ENCODE measurements around the gene TRAPPC3L. TPM values are rescaled to one million over a fixed set of nuclear protein-coding genes. Genes with fewer than 3 reads are reported as not detected.
A peak's percentile ranks its signal among the peaks of the same experiment; 100 is the strongest.

The TRAPPC3L gene
- total and polyA plus RNA-seq, 2 of the 13 experiments (the other 11 are each of a cell fraction or from before 2014, with no cell fraction given), result not detected

GRCh38 chr6:116570856-116571682, 25.6 kb upstream of the TRAPPC3L start, which contains the start of gene RWDD1 (continued):
- peak; percentile 43 for TF ChIP-seq BCL6 (CRISPR knock-in tag; IDR thresholded peaks at IDR 0.05)
- TF ChIP-seq RAD21 (CRISPR knock-in tag; IDR thresholded peaks at IDR 0.05), result peak; percentile 39
- peak; percentile 46 for TF ChIP-seq ZNF136 (CRISPR knock-in tag; IDR thresholded peaks at IDR 0.05; ENCODE audit: low read depth)
- TF ChIP-seq ZNF674 (CRISPR knock-in tag; IDR thresholded peaks at IDR 0.05; ENCODE audit: low read depth), result no peak
- TF ChIP-seq ERF (CRISPR knock-in tag; IDR thresholded peaks at IDR 0.05), result peak; percentile 100
- TF ChIP-seq SOX5 (CRISPR knock-in tag; IDR thresholded peaks at IDR 0.05; ENCODE audit: borderline replicate concordance), result peak; percentile 75
- TF ChIP-seq SPEN (CRISPR knock-in tag; IDR thresholded peaks at IDR 0.05; ENCODE audit: low read depth), result peak; percentile 100
- TF ChIP-seq, protein P1, sequence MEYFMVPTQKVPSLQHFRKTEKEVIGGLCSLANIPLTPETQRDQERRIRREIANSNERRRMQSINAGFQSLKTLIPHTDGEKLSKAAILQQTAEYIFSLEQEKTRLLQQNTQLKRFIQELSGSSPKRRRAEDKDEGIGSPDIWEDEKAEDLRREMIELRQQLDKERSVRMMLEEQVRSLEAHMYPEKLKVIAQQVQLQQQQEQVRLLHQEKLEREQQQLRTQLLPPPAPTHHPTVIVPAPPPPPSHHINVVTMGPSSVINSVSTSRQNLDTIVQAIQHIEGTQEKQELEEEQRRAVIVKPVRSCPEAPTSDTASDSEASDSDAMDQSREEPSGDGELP (IDR thresholded peaks at IDR 0.05; ENCODE audit: borderline replicate concordance, low read depth), result peak; percentile 51; the same call in 1 of the 2 replicates
- peak; percentile 65; the same call in 1 of the 2 replicates for TF ChIP-seq ZNF296 (CRISPR knock-in tag; conservative IDR thresholded peaks at IDR 0.05)
- no peak for TF ChIP-seq HMGA1 (CRISPR knock-in tag; conservative IDR thresholded peaks at IDR 0.05)
- TF ChIP-seq ZNF609 (CRISPR knock-in tag; IDR thresholded peaks at IDR 0.05; ENCODE audit: borderline replicate concordance), result peak; percentile 75
- TF ChIP-seq ZNF432 (CRISPR knock-in tag; IDR thresholded peaks at IDR 0.05; ENCODE audit: borderline replicate concordance), result no peak
- 0 out of 2 replicates have a peak, but pooled peaks have one; percentile 52 for TF ChIP-seq ZFAT (CRISPR knock-in tag; conservative IDR thresholded peaks at IDR 0.05)
- peak; percentile 94 for TF ChIP-seq GFI1 (CRISPR knock-in tag; IDR thresholded peaks at IDR 0.05; ENCODE audit: borderline replicate concordance)
- TF ChIP-seq ZNF83 (CRISPR knock-in tag; IDR thresholded peaks at IDR 0.05; ENCODE audit: borderline replicate concordance), result peak; percentile 48; the same call in 1 of the 2 replicates
- TF ChIP-seq, protein P2, sequence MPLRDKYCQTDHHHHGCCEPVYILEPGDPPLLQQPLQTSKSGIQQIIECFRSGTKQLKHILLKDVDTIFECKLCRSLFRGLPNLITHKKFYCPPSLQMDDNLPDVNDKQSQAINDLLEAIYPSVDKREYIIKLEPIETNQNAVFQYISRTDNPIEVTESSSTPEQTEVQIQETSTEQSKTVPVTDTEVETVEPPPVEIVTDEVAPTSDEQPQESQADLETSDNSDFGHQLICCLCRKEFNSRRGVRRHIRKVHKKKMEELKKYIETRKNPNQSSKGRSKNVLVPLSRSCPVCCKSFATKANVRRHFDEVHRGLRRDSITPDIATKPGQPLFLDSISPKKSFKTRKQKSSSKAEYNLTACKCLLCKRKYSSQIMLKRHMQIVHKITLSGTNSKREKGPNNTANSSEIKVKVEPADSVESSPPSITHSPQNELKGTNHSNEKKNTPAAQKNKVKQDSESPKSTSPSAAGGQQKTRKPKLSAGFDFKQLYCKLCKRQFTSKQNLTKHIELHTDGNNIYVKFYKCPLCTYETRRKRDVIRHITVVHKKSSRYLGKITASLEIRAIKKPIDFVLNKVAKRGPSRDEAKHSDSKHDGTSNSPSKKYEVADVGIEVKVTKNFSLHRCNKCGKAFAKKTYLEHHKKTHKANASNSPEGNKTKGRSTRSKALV (CRISPR knock-in tag; IDR thresholded peaks at IDR 0.05), result 0 out of 2 replicates have a peak, but pooled peaks have one; percentile 66
- TF ChIP-seq ZNF792 (CRISPR knock-in tag; IDR thresholded peaks at IDR 0.05), result peak; percentile 96
- peak; percentile 95 for TF ChIP-seq ZNF33B (CRISPR knock-in tag; IDR thresholded peaks at IDR 0.05)
- TF ChIP-seq HIVEP1 (CRISPR knock-in tag; IDR thresholded peaks at IDR 0.05), result peak; percentile 89
- TF ChIP-seq SIN3A (IDR thresholded peaks at IDR 0.05; ENCODE audit: borderline replicate concordance, low read depth, low read length), result peak; percentile 95
- TF ChIP-seq ZSCAN31 (CRISPR knock-in tag; IDR thresholded peaks at IDR 0.05; ENCODE audit: low read depth), result no peak; the same call in none of the 2 replicates
- no peak for TF ChIP-seq CC2D1A (CRISPR knock-in tag; IDR thresholded peaks at IDR 0.05)
- TF ChIP-seq SRSF4 (IDR thresholded peaks at IDR 0.05; ENCODE audit: low read depth, low read length, poor library complexity, severe bottlenecking), result no peak

Measured in HepG2 (cell line).